Vagina (tissue), 1 donor: ENCODE results near the gene OSGIN1. TPM values are rescaled to one million over a fixed set of nuclear protein-coding genes. Genes with fewer than 3 reads are reported as not detected.

Source experiments
- total RNA-seq: library from RNA; depleted of rRNA; stranded (reverse); fragments of >200 nt; gene quantifications from one replicate; pipeline ENCODE4 v1.2.3, GENCODE V29; 2016

Gene OSGIN1
- total RNA-seq, 1 donor from 2014 or later = 6.4 TPM

Other genes starting within 250 kb of the OSGIN1 start
- gene HSBP1, start 145.3 kb upstream of the OSGIN1 start, total RNA-seq = 14.2 TPM
- 8.8 TPM for gene MLYCD, start 54.1 kb upstream of the OSGIN1 start, total RNA-seq
- not detected for gene NECAB2, start 15.0 kb downstream of the OSGIN1 start, total RNA-seq
- not detected for gene SLC38A8, start 89.6 kb downstream of the OSGIN1 start, total RNA-seq
- 71.0 TPM for gene MBTPS1, start 163.7 kb downstream of the OSGIN1 start, total RNA-seq
- 16.9 TPM for gene HSDL1, start 191.9 kb downstream of the OSGIN1 start, total RNA-seq
- gene DNAAF1, start 192.1 kb downstream of the OSGIN1 start, total RNA-seq = not detected
- 30.2 TPM for gene TAF1C, start 233.8 kb downstream of the OSGIN1 start, total RNA-seq
- not detected for gene ADAD2, start 237.9 kb downstream of the OSGIN1 start, total RNA-seq